ENCODE measurements around the gene YEATS4. TPM values are rescaled to one million over a fixed set of nuclear protein-coding genes. Genes with fewer than 3 reads are reported as not detected.

Gene YEATS4
- total RNA-seq, 6 experiments from 2014 or later, result 7.3 to 11.1 (median 10.4) TPM

DNA sequence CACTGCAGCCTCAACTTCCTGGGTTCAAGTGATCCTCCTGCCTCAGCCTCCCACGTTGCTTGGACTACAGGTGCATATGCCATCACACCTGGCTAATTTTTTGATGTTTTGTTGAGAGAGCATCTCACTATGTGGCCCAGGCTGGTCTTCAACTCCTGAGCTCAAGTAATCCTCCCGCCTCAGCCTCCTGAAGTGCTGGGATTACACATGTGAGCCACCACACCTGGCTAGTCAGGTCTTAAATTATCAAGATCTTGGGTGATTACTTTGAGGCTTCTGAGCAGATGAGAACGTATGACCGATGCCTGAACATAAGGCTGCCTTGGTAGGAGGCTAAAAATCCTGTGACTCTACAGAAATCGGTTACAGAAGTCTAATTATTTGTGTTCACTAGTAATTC is 57.7 kb downstream of the YEATS4 start:
- H3K4me3 Mint-ChIP-seq, result no peak overlapping the region
- TF ChIP-seq CTCF (IDR thresholded peaks at IDR 0.05), result no peak
- no peaks in the 10 kb centered on the region for H3K36me3 Mint-ChIP-seq (ENCODE audit: low read depth)
- peaks cover 25% of the 10 kb centered on the region for H3K4me1 Mint-ChIP-seq (ENCODE audit: low read depth)
- no peaks in the 10 kb centered on the region for H3K9me3 Mint-ChIP-seq
- H3K27ac Mint-ChIP-seq, result no peak overlapping the region
- peaks cover 3% of the 10 kb centered on the region for H3K27me3 Mint-ChIP-seq (ENCODE audit: insufficient read depth)
- DNase-seq, result no peak

DNA sequence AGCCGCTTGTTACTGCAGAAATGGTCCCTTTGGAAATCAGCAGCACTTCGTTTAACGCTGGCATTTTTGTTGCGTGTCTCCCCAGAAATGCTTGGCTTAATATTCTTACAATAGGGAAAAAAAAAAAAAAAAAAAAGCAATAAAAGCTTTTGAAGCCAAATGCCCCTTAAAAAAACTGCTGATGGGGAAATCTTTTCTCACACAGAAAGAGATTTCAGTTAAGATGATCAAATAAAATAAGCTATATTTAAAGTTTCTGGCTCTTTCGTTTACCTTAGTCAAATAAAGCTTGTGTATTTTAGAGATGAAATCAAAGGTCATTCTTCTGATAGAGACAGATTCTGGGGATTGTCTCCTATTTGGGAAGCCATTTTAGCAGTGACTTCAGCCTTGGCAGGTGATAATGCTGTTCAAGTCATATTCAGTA is 58.2 kb downstream of the YEATS4 start:
- H3K9me3 Mint-ChIP-seq, result no peaks in the 10 kb centered on the region
- H3K27me3 Mint-ChIP-seq (ENCODE audit: insufficient read depth), result peaks cover 3% of the 10 kb centered on the region
- H3K4me3 Mint-ChIP-seq, result no peak overlapping the region
- no peaks in the 10 kb centered on the region for H3K36me3 Mint-ChIP-seq (ENCODE audit: low read depth)
- DNase-seq, result no peak
- TF ChIP-seq CTCF (IDR thresholded peaks at IDR 0.05), result no peak
- H3K4me1 Mint-ChIP-seq (ENCODE audit: low read depth), result peaks cover 25% of the 10 kb centered on the region
- H3K27ac Mint-ChIP-seq, result no peak overlapping the region

GRCh38 chr12:69419701-69420100 is 60.2 kb downstream of the YEATS4 start:
- no peak for TF ChIP-seq CTCF (IDR thresholded peaks at IDR 0.05)
- H3K9me3 Mint-ChIP-seq, result no peaks in the 10 kb centered on the region
- no peak overlapping the region for H3K4me3 Mint-ChIP-seq
- no peak overlapping the region for H3K27ac Mint-ChIP-seq
- no peaks in the 10 kb centered on the region for H3K36me3 Mint-ChIP-seq (ENCODE audit: low read depth)
- DNase-seq, result no peak
- peaks cover 24% of the 10 kb centered on the region for H3K4me1 Mint-ChIP-seq (ENCODE audit: low read depth)
- peaks cover 2% of the 10 kb centered on the region for H3K27me3 Mint-ChIP-seq (ENCODE audit: insufficient read depth)

DNA sequence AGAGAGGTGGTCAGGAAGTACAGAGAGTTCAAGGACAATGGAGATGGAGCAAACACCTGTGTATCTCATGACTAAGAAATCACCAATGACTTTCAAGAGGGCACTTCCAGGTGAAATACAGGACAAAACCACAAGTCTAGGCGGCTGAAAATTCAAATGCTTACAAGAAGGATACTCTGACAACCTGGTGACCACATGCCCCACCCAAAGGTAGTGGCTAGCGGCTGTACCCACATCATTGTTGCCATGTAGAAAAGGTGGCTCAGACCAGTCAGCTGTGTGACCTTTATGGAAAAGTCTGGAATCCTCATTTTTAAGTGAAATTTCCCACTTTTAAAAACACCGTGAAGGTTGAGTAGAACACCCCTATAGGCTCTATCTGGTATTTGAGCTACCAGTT is 62.0 kb downstream of the YEATS4 start:
- Mint-ChIP-seq H3K4me1 (ENCODE audit: low read depth) (peaks cover 5% of the 10 kb centered on the region), H3K36me3 (ENCODE audit: low read depth) (no peaks in the 10 kb centered on the region), H3K9me3 (no peaks in the 10 kb centered on the region), H3K27ac (no peak overlapping the region), H3K27me3 (ENCODE audit: insufficient read depth) (peaks cover 1% of the 10 kb centered on the region; the same call in 1 of the 2 replicates), H3K4me3 (no peak overlapping the region)
- no peak for DNase-seq
- TF ChIP-seq CTCF (IDR thresholded peaks at IDR 0.05), result no peak

GRCh38 chr12:69423037-69423905 is 63.7 kb downstream of the YEATS4 start:
- no peak for DNase-seq
- Mint-ChIP-seq H3K27me3 (ENCODE audit: insufficient read depth) (peaks cover 1% of the 10 kb centered on the region; the same call in 1 of the 2 replicates), H3K4me1 (ENCODE audit: low read depth) (peaks cover 4% of the 10 kb centered on the region; the same call in 1 of the 2 replicates), H3K27ac (no peak overlapping the region), H3K36me3 (ENCODE audit: low read depth) (no peaks in the 10 kb centered on the region), H3K9me3 (no peaks in the 10 kb centered on the region), H3K4me3 (no peak overlapping the region)
- no peak for TF ChIP-seq CTCF (IDR thresholded peaks at IDR 0.05)

All from HFFc6 (cell line).